Fibroblast of lung (primary cell): ENCODE measurements around the gene TLE1. TPM values are rescaled to one million over a fixed set of nuclear protein-coding genes. Genes with fewer than 3 reads are reported as not detected.

Experiments
- DNase-seq, 2 donors: peaks; one replicate each; pipeline versions ENCODE4 v3.0.0 to v3.0.0-alpha.2; 2010; ENCODE audit warnings: low read depth in 2 of 2
- H2AFZ ChIP-seq: 2 replicates; pipeline ENCODE4 v1.5.1; 2012; ENCODE audit warnings: low read length, control low read depth, inconsistent platforms
- H3K27ac ChIP-seq: 2 replicates; pipeline ENCODE4 v1.5.1; 2011; ENCODE audit warnings: low read length, control low read depth; ENCODE audit not compliant: insufficient read depth
- H3K27me3 ChIP-seq: 2 replicates; pipeline ENCODE4 v1.5.1; 2011; ENCODE audit warnings: mild to moderate bottlenecking, low read length; ENCODE audit not compliant: control insufficient read depth, insufficient read depth
- H3K36me3 ChIP-seq: 2 replicates; pipeline ENCODE4 v1.5.1; 2011; ENCODE audit warnings: low read length; ENCODE audit not compliant: control insufficient read depth, insufficient read depth
- H3K4me1 ChIP-seq: 2 replicates; pipeline ENCODE4 v1.5.1; 2011; ENCODE audit warnings: low read length; ENCODE audit not compliant: control insufficient read depth, insufficient read depth; ENCODE audit errors: extremely low read depth
- H3K4me2 ChIP-seq: 2 replicates; pipeline ENCODE4 v1.5.1; 2011; ENCODE audit warnings: low read length, control low read depth; ENCODE audit not compliant: insufficient read depth; ENCODE audit errors: extremely low read depth
- H3K4me3 ChIP-seq, 4 experiments: fragments of 200-600 bp in 1 of 4; sonication (generic) in 1 of 4; replicated peaks in 1 of 4; 2 replicates each; pipeline ENCODE4 v1.5.1; 2011 to 2016; ENCODE audit warnings: low read length in 4 of 4, low read depth in 3 of 4, mild to moderate bottlenecking in 3 of 4, control low read depth in 2 of 4, inconsistent platforms in 1 of 4, mixed read lengths in 1 of 4; ENCODE audit not compliant: insufficient read depth in 1 of 4; ENCODE audit errors: control extremely low read depth in 1 of 4
- H3K79me2 ChIP-seq: 2 replicates; pipeline ENCODE4 v1.5.1; 2012; ENCODE audit warnings: mild to moderate bottlenecking, low read length, inconsistent platforms; ENCODE audit not compliant: control insufficient read depth, insufficient read depth
- H3K9ac ChIP-seq: 2 replicates; pipeline ENCODE4 v1.5.1; 2011; ENCODE audit warnings: mild to moderate bottlenecking, low read length, control low read depth; ENCODE audit not compliant: insufficient read depth
- H3K9me3 ChIP-seq: 2 replicates; pipeline ENCODE4 v1.5.1; 2012; ENCODE audit warnings: low read depth, low read length; ENCODE audit not compliant: control insufficient read depth, insufficient read depth
- H4K20me1 ChIP-seq: 2 replicates; pipeline ENCODE4 v1.5.1; 2011; ENCODE audit warnings: low read length; ENCODE audit not compliant: control insufficient read depth, insufficient read depth; ENCODE audit errors: extremely low read depth
- CTCF ChIP-seq, 2 donors: IDR thresholded peaks in 1 of 2; conservative IDR thresholded peaks in 1 of 2; 1 replicate in 1 of 2; 2 replicates in 1 of 2; pipeline ENCODE4 v1.5.1; 2011 to 2012; ENCODE audit warnings: low read length in 2 of 2, control low read depth in 1 of 2, inconsistent platforms in 1 of 2, low read depth in 1 of 2, mild to moderate bottlenecking in 1 of 2
- EZH2 ChIP-seq: IDR thresholded peaks from 2 replicates; pipeline ENCODE4 v1.5.1; 2012; ENCODE audit warnings: low read length, control low read depth, mild to moderate bottlenecking; ENCODE audit errors: missing control alignments
- polyA plus RNA-seq, 2 donors: library from polyadenylated mRNA; depleted of rRNA in 1 of 2; stranded (reverse) in 1 of 2; unstranded in 1 of 2; fragments of >200 nt; gene quantifications; 2 replicates each; pipeline ENCODE4 v1.2.1, GENCODE V29; 2011 to 2012; ENCODE audit warnings: missing spikeins in 1 of 2
- total RNA-seq: library from RNA; depleted of rRNA; stranded (reverse); fragments of >200 nt; gene quantifications from 2 replicates; pipeline ENCODE4 v1.2.1, GENCODE V29; 2014

TLE1 gene
- total and polyA plus RNA-seq, 2 donors (not counting 1 experiment from before 2014, with no cell fraction given) = 29.3 to 29.7 TPM

GRCh38 chr9:81665322-81665871 lies 23.9 kb downstream of the TLE1 start:
- Histone ChIP-seq H3K27me3 (no peaks in the 10 kb centered on the region), H3K36me3 (peaks cover 1% of the 10 kb centered on the region), H3K79me2 (peaks cover 16% of the 10 kb centered on the region), H3K4me2 (peak overlapping the region; percentile 40), H2AFZ (no peak overlapping the region), H3K9me3 (no peaks in the 10 kb centered on the region), H3K4me3 (no peak overlapping the region), H3K9ac (no peak overlapping the region), H4K20me1 (no peaks in the 10 kb centered on the region), H3K4me1 (peaks cover 9% of the 10 kb centered on the region), H3K27ac (no peak overlapping the region)
- TF ChIP-seq EZH2 (no peak), CTCF (conservative IDR thresholded peaks at IDR 0.05 in 1 of 2, IDR thresholded peaks at IDR 0.05 in 1 of 2; ENCODE audit: low read depth in 1 of 2, low read length in 2 of 2) (no peak)
- peak in 1 of 2 donors; percentile 31 for DNase-seq

DNA sequence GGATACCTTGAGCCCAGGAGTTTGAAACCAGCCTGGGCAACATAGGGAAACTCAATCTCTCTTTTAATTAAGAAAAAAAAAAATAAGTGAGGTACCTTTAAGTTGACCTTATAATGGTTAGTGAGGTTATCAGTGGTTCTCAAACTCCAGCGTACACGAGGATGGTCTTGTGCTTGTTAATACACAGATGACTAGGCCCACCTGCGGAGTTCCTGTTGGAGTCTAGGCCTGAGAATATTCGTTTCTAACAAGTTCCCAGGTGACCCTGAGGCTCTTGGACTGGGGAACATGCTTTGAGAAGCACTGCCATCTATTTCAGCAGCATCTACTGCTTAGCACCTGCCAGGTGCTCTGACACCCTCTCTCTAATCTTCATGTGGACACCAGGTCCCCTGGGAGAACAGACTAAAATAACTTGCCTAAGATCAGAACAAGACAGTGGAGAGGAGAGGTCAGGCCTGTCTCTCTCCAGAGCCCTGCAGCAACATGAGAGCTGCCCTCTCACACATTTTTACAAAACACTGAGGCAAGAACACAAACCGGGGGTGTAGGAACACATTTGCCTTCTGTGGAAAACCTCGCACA lies 24.6 kb downstream of the TLE1 start:
- no peak overlapping the region for H2AFZ ChIP-seq
- H3K4me2 ChIP-seq = peak overlapping the region; percentile 40
- H3K27me3 ChIP-seq = no peaks in the 10 kb centered on the region
- peaks cover 17% of the 10 kb centered on the region for H3K79me2 ChIP-seq
- peaks cover 1% of the 10 kb centered on the region for H3K36me3 ChIP-seq
- no peak for DNase-seq
- H3K27ac ChIP-seq = no peak overlapping the region
- no peak overlapping the region for H3K9ac ChIP-seq
- H3K9me3 ChIP-seq = no peaks in the 10 kb centered on the region
- TF ChIP-seq CTCF (conservative IDR thresholded peaks at IDR 0.05 in 1 of 2, IDR thresholded peaks at IDR 0.05 in 1 of 2; ENCODE audit: low read depth in 1 of 2, low read length in 2 of 2) = no peak
- TF ChIP-seq EZH2 = no peak
- H3K4me1 ChIP-seq = peaks cover 9% of the 10 kb centered on the region
- no peaks in the 10 kb centered on the region for H4K20me1 ChIP-seq
- no peak overlapping the region for H3K4me3 ChIP-seq

GRCh38 chr9:81661339-81661738 lies 28.0 kb downstream of the TLE1 start:
- Histone ChIP-seq H3K9ac (no peak overlapping the region), H3K27ac (no peak overlapping the region), H3K4me3 (no peak overlapping the region), H4K20me1 (no peaks in the 10 kb centered on the region), H2AFZ (no peak overlapping the region), H3K9me3 (no peaks in the 10 kb centered on the region), H3K79me2 (peaks cover 18% of the 10 kb centered on the region), H3K4me2 (no peak overlapping the region), H3K27me3 (no peaks in the 10 kb centered on the region), H3K36me3 (peaks cover 1% of the 10 kb centered on the region), H3K4me1 (peaks cover 2% of the 10 kb centered on the region)
- TF ChIP-seq CTCF (conservative IDR thresholded peaks at IDR 0.05 in 1 of 2, IDR thresholded peaks at IDR 0.05 in 1 of 2; ENCODE audit: low read depth in 1 of 2, low read length in 2 of 2) = no peak
- peak in 1 of 2 donors; percentile 26 for DNase-seq
